AG10803 (cell line): ENCODE data around the gene FNDC1.

ENCODE experiments used
- DNase-seq: peaks from one replicate; pipeline ENCODE4 v3.0.0; 2010; ENCODE audit warnings: low read depth
- H3K4me3 ChIP-seq: 2 replicates; pipeline ENCODE4 v1.5.1; 2011; ENCODE audit warnings: mild to moderate bottlenecking, low read length, control low read depth
- TF ChIP-seq, protein P1 (sequence below): conservative IDR thresholded peaks from 2 replicates; pipeline ENCODE4 v1.5.1; 2011; ENCODE audit warnings: mild to moderate bottlenecking, low read length, control low read depth, inconsistent platforms

FNDC1 gene

GRCh38 chr6:159261995-159262394, 92.8 kb downstream of the FNDC1 start:
- TF ChIP-seq, protein P1, sequence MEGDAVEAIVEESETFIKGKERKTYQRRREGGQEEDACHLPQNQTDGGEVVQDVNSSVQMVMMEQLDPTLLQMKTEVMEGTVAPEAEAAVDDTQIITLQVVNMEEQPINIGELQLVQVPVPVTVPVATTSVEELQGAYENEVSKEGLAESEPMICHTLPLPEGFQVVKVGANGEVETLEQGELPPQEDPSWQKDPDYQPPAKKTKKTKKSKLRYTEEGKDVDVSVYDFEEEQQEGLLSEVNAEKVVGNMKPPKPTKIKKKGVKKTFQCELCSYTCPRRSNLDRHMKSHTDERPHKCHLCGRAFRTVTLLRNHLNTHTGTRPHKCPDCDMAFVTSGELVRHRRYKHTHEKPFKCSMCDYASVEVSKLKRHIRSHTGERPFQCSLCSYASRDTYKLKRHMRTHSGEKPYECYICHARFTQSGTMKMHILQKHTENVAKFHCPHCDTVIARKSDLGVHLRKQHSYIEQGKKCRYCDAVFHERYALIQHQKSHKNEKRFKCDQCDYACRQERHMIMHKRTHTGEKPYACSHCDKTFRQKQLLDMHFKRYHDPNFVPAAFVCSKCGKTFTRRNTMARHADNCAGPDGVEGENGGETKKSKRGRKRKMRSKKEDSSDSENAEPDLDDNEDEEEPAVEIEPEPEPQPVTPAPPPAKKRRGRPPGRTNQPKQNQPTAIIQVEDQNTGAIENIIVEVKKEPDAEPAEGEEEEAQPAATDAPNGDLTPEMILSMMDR, result no peak
- no peak overlapping the region for H3K4me3 ChIP-seq
- no peak for DNase-seq

GRCh38 chr6:159262586-159262985, 93.4 kb downstream of the FNDC1 start:
- TF ChIP-seq, protein P1, result no peak
- no peak overlapping the region for H3K4me3 ChIP-seq
- DNase-seq, result no peak

DNA sequence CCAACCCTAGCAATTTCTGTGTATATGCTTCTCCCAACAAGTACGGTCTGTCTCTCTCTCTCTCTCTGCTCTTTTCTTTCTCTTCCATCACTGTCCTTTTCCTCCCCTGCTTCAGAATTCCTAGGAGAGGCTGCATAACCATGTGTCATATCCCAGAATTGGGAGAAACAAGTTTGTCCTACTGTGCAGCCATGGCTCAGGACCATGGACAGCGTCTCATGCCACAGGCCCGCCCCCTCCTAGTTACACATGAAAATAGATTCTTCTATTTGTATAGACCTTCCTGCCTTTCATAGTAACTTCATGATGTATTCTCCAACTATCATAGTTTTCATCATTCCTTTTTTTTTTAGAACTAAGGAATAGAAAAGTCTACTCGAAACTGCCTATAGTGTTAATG, 98.0 kb downstream of the FNDC1 start:
- TF ChIP-seq, protein P1, result no peak
- H3K4me3 ChIP-seq, result no peak overlapping the region
- no peak for DNase-seq

- H3K4me3 ChIP-seq, result no peak overlapping the region
- no peak for DNase-seq
- TF ChIP-seq, protein P1, result no peak
These were observed 99.3 kb downstream of the FNDC1 start for GRCh38 chr6:159268511-159268910.

- DNase-seq, result no peak
- TF ChIP-seq, protein P1, result no peak
- H3K4me3 ChIP-seq, result no peak overlapping the region
These were observed 102.1 kb downstream of the FNDC1 start for GRCh38 chr6:159271257-159271656.

GRCh38 chr6:159278626-159279025, 109.4 kb downstream of the FNDC1 start:
- no peak overlapping the region for H3K4me3 ChIP-seq
- TF ChIP-seq, protein P1, result no peak
- DNase-seq, result no peak

- no peak overlapping the region for H3K4me3 ChIP-seq
- DNase-seq, result no peak
- TF ChIP-seq, protein P1, result no peak
These were observed 110.6 kb downstream of the FNDC1 start for GRCh38 chr6:159279790-159280277.
